SK-N-SH treated with all-trans-retinoic acid at 6 μM for 48 hours (cell line): ENCODE results near the gene PTPRN2.

Experiments
- ARNTL ChIP-seq: fragments of 450-650 bp; formaldehyde crosslinking; IDR thresholded peaks from 2 replicates; pipeline ENCODE4 v1.5.0; 2020; ENCODE audit warnings: low read depth, mild to moderate bottlenecking, moderate library complexity, borderline replicate concordance
- TOX ChIP-seq: fragments of 250-450 bp; sonication (Bioruptor Pico); IDR thresholded peaks from 2 replicates; pipeline ENCODE4 v1.8.0; 2021; ENCODE audit warnings: mild to moderate bottlenecking, moderate library complexity, borderline replicate concordance
- TF ChIP-seq, protein P1 (sequence below): fragments of 250-450 bp; sonication (Bioruptor Pico); IDR thresholded peaks from 2 replicates; pipeline ENCODE4 v1.8.0; 2021; ENCODE audit warnings: low read depth, mild to moderate bottlenecking, moderate library complexity, borderline replicate concordance
- TF ChIP-seq, protein P2 (sequence below): fragments of 250-450 bp; sonication (Bioruptor Pico); IDR thresholded peaks from 2 replicates; pipeline ENCODE4 v1.5.1; 2020; ENCODE audit warnings: low read depth, mild to moderate bottlenecking, moderate library complexity

DNA sequence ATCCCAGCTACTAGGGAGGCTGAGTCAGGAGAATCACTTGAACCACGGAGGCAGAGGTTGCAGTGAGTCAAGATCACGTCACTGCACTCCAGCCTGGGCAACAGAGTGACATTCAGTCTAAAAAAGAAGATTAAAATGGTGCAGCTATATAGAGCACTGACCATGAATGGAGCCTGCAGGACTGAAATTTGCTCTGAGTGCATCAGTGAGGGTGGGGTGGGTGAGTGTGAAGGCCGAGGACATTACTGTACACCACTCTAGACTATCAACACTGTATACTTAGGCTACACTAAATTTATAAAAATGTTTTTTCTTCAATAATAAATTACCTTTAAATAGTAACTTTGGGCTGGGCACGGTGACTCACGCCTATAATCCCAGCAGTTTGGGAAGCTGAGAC is 294.7 kb downstream of the PTPRN2 start:
- TF ChIP-seq, protein P1, sequence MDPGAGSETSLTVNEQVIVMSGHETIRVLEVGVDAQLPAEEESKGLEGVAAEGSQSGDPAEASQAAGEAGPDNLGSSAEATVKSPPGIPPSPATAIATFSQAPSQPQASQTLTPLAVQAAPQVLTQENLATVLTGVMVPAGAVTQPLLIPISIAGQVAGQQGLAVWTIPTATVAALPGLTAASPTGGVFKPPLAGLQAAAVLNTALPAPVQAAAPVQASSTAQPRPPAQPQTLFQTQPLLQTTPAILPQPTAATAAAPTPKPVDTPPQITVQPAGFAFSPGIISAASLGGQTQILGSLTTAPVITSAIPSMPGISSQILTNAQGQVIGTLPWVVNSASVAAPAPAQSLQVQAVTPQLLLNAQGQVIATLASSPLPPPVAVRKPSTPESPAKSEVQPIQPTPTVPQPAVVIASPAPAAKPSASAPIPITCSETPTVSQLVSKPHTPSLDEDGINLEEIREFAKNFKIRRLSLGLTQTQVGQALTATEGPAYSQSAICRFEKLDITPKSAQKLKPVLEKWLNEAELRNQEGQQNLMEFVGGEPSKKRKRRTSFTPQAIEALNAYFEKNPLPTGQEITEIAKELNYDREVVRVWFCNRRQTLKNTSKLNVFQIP (CRISPR knock-in tag), result no peak
- no peak for TF ChIP-seq ARNTL (CRISPR knock-in tag)
- TF ChIP-seq, protein P2, sequence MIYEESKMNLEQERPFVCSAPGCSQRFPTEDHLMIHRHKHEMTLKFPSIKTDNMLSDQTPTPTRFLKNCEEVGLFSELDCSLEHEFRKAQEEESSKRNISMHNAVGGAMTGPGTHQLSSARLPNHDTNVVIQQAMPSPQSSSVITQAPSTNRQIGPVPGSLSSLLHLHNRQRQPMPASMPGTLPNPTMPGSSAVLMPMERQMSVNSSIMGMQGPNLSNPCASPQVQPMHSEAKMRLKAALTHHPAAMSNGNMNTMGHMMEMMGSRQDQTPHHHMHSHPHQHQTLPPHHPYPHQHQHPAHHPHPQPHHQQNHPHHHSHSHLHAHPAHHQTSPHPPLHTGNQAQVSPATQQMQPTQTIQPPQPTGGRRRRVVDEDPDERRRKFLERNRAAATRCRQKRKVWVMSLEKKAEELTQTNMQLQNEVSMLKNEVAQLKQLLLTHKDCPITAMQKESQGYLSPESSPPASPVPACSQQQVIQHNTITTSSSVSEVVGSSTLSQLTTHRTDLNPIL (CRISPR knock-in tag), result no peak
- TF ChIP-seq TOX (CRISPR knock-in tag), result no peak
